Activated naive CD4-positive, alpha-beta T cell treated with anti-CD3 and anti-CD28 coated beads for 36 hours (primary cell): ENCODE results near the gene F8A3. TPM values are rescaled to one million over a fixed set of nuclear protein-coding genes. Genes with fewer than 3 reads are reported as not detected.
"Not testable (repeated sequence)": the region's sequence is repeated elsewhere in the genome, so short reads cannot be mapped to it uniquely, and the experiment has no call there.

Source experiments
- CTCF ChIA-PET: fragments of 350-600 bp; sonication (Branson Sonifier 250); formaldehyde crosslinking; loops from one replicate; lab custom pipeline; 2021; ENCODE audit warnings: antibody characterized with exemption; lab: Charles Lee
- DNase-seq: peaks from one replicate; pipeline ENCODE4 v3.0.0-alpha.2; 2020
- H3K27ac Mint-ChIP-seq: one replicate; pipeline ENCODE4 v1.8.0; 2021; ENCODE audit warnings: mild to moderate bottlenecking, mixed read lengths
- H3K27me3 Mint-ChIP-seq: one replicate; pipeline ENCODE4 v1.8.0; 2021; ENCODE audit warnings: low read depth, mixed read lengths
- H3K36me3 Mint-ChIP-seq: one replicate; pipeline ENCODE4 v1.8.0; 2021; ENCODE audit warnings: low read depth, mixed read lengths
- H3K4me1 Mint-ChIP-seq: one replicate; pipeline ENCODE4 v1.8.0; 2021; ENCODE audit warnings: low read depth, mixed read lengths
- H3K4me3 Mint-ChIP-seq: one replicate; pipeline ENCODE4 v1.8.0; 2021; ENCODE audit warnings: mild to moderate bottlenecking, moderate library complexity, mixed read lengths
- H3K9me3 Mint-ChIP-seq: one replicate; pipeline ENCODE4 v1.8.0; 2021; ENCODE audit warnings: mixed read lengths
- intact Hi-C: fragments of 100-400 bp; cut with micrococcal nuclease; formaldehyde crosslinking; loops from one replicate; pipeline ENCODE4 v1.15.1; 2023
- total RNA-seq, 2 experiments: library from RNA; stranded (reverse); gene quantifications; one replicate each; pipeline ENCODE4 v1.2.3, GENCODE V29; 2021

F8A3 gene
- total RNA-seq = under 1 TPM; 0.43 to 0.52 TPM

DNA sequence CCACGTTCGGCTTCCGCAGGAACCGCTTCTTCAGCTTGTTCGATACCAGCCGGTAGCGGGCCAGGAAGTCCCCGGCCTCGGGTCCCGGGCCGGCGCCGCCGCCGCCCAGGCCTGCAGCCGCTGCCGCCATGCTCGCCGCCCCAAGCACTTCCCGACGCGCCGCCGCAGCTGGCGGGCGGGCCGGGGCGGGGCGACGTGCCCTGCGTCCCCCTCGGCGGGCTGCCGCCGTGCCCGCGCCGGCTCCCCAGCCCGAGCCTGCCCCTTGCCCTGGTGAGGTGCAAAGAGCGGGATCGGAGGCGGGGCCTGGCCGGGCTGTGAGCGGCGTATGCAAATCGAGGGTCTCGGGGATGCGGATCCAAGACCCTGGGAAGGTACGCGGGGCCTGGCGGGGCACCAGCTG is at the start of gene F8A3:
Gene F8A3 (minus strand): TSS at position 150 of the 400 bp plus-strand sequence. CDS start 20 bp downstream, at position 130.
- DNase-seq, H3K9me3 Mint-ChIP-seq, H3K27ac Mint-ChIP-seq, H3K4me3 Mint-ChIP-seq, CTCF ChIA-PET, H3K36me3 Mint-ChIP-seq, H3K27me3 Mint-ChIP-seq, H3K4me1 Mint-ChIP-seq, intact Hi-C loops: not testable (repeated sequence)

DNA sequence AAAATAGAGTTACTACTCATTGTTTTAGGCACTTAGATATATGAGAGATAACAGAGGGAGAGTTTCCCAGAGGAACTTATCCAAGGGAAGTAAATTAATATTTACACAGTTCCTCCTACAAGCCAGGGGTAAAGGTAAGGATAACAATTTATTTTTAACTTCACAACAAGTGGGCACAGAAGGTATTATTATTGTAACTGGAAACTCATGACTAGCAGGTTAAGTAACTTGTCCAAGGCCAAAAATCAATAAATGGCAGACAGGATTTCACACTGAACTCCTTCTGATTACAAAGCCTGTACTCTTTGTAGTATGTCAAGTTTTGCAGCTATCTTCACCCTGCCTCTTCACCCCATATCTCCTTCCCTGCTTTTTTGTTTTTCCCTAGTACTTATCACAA is 46.9 kb upstream of the F8A3 start:
- Mint-ChIP-seq H3K36me3 (peaks cover 21% of the 10 kb centered on the region), H3K27me3 (no peaks in the 10 kb centered on the region), H3K4me1 (peaks cover 2% of the 10 kb centered on the region), H3K27ac (no peak overlapping the region), H3K4me3 (no peak overlapping the region), H3K9me3 (no peaks in the 10 kb centered on the region)
- intact Hi-C loops = no loop called here
- CTCF ChIA-PET = no interaction called here
- no peak for DNase-seq

DNA sequence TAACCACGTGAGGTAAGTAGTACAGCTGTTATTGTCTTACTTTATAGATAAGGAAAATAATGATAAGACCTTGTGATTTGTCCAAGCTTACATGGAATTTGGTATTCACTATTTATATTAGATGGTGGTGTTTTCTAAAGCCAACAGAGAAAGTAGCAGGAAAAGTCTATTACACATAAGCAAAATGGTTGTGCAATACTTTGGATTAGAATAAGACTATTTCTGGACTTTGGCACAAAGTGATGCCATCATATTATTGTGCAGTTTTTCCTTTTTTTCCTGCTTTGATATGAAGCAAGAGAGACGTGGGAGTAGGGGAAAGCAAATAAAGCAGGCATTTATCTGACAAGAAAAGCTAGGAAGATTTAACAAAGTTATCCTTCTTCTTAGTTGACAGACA is 36.7 kb upstream of the F8A3 start:
- H3K4me3 Mint-ChIP-seq, intact Hi-C loops, H3K9me3 Mint-ChIP-seq: not testable (repeated sequence)

GRCh38 chrX:155491421-155491820 is 33.0 kb upstream of the F8A3 start:
- intact Hi-C loops, CTCF ChIA-PET, H3K27me3 Mint-ChIP-seq, H3K27ac Mint-ChIP-seq, H3K4me3 Mint-ChIP-seq, H3K4me1 Mint-ChIP-seq, H3K9me3 Mint-ChIP-seq, DNase-seq, H3K36me3 Mint-ChIP-seq: not testable (repeated sequence)

More for the DNA sequence above, 36.7 kb upstream of the F8A3 start:
- CTCF ChIA-PET, H3K4me1 Mint-ChIP-seq, DNase-seq, H3K36me3 Mint-ChIP-seq, H3K27me3 Mint-ChIP-seq, H3K27ac Mint-ChIP-seq: not testable (repeated sequence)

GRCh38 chrX:155477136-155477535 is 18.7 kb upstream of the F8A3 start:
- DNase-seq, H3K4me3 Mint-ChIP-seq, CTCF ChIA-PET, intact Hi-C loops, H3K4me1 Mint-ChIP-seq, H3K36me3 Mint-ChIP-seq, H3K27me3 Mint-ChIP-seq, H3K27ac Mint-ChIP-seq, H3K9me3 Mint-ChIP-seq: not testable (repeated sequence)

DNA sequence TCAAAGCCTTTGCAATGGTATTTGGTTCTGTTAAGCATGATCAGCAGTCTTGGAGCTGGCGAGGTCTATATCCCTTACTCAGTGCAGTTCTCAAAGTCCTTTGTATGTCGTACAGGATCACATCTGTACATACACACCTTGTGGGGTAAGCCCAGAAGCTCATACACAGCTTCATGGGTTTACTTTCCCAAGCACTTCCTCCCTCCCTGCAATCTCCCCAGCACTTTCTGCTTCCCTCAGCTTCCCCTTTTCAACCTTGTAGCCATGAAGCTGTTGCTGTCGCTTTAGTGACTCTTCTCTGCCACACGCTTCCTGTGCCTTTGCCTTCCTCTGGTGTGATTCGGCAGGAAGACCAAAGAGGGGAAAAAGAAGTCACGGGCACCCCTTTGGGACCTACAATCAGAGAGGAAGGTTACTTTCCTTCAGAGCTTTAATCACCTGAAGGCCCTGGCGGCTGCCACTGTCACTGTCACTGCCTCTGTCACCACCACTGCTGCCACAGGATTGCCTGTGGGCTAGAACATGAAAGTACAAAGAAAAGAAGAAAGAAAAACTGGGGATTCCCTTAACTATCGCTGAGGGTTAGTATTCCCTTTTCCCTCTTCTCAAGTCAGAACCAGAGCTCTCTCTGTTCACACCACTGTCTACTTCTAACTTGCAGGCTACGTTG is 8.0 kb upstream of the F8A3 start:
- intact Hi-C loops, H3K36me3 Mint-ChIP-seq, H3K4me1 Mint-ChIP-seq, H3K27ac Mint-ChIP-seq, CTCF ChIA-PET, H3K4me3 Mint-ChIP-seq, DNase-seq, H3K27me3 Mint-ChIP-seq, H3K9me3 Mint-ChIP-seq: not testable (repeated sequence)

DNA sequence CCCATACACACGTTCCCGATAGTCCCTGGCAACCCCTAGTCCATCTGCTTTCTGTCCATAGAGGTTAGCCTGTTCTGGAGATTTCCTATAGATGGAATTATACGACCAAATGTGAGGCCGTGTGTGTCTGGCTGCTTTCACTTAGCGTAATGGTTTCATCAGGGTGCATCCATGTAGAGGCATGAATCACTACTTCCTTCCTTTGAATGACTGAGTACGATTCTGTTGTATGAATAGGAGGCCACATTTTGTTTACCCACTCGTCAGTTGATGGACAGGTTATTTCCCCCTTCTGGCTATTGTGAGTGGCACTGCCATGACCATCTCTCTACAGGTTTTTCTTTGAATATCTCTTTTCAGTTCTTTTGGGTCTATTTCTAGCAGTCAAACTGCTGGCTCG is 2.1 kb upstream of the F8A3 start:
- CTCF ChIA-PET, H3K27ac Mint-ChIP-seq, H3K27me3 Mint-ChIP-seq, H3K9me3 Mint-ChIP-seq, DNase-seq, H3K36me3 Mint-ChIP-seq, intact Hi-C loops, H3K4me3 Mint-ChIP-seq, H3K4me1 Mint-ChIP-seq: not testable (repeated sequence)

DNA sequence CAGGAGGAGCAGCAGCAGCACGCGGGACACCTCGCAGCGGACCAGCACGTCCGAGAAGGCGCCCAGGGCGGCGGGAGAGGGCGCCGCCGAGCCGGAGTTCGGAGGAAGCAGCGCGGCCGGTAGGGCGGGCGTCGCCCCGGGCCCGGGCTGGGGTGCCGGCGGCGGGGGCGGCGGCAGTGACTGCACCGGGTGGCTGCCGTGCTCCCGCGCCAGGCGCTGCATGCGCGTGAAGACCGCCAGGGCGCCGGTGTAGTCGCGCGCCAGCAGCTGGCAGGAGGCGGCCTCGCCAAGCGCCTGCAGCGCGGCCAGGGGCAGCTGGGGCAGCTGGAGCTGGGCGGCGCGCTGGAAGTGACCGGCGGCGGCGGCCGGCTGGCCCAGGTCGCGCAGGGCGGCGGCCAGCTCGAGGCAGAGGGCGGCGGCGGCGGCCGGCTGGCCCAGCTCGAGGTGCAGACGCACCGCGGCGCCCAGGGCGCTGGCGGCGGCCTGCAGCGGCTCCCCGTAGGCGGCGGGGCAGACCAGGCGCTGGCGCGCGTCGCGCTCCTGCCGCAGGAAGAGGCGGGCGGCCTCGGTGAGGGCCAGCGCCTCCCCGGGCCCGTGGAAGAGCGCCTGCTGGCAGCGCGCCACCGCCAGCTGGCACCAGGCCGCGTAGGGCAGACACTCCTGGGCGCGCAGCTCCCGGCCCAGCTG is 516 bp downstream of the F8A3 start:
- H3K9me3 Mint-ChIP-seq, H3K27me3 Mint-ChIP-seq, H3K36me3 Mint-ChIP-seq, H3K4me3 Mint-ChIP-seq, CTCF ChIA-PET, DNase-seq, intact Hi-C loops, H3K4me1 Mint-ChIP-seq, H3K27ac Mint-ChIP-seq: not testable (repeated sequence)

GRCh38 chrX:155441097-155441496 is 17.3 kb downstream of the F8A3 start:
- Mint-ChIP-seq H3K9me3 (peaks cover 7% of the 10 kb centered on the region), H3K27ac (no peak overlapping the region), H3K4me1 (no peaks in the 10 kb centered on the region), H3K36me3 (peaks cover 6% of the 10 kb centered on the region), H3K27me3 (no peaks in the 10 kb centered on the region), H3K4me3 (no peak overlapping the region)
- DNase-seq = no peak
- intact Hi-C loops = no loop called here
- CTCF ChIA-PET = no interaction called here

DNA sequence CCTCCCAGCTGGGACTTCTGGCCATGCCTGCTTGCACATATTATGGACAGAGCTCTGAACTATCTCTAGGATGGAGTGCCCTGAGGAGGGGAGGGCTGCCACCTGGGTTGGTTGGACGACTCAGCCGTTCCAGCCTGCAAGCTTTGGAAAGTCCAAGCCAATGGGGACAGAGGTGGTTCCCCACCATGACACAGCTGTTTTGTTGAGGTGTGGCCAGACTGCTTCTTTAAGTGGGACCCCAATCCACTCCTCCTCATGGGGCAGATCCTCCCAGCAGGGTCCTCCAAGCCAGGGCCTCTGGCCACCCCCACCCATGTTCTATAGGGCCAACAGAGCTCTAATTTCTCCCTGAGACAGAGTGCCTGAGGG is 22.7 kb downstream of the F8A3 start:
- no peak for DNase-seq
- Mint-ChIP-seq H3K4me1 (no peaks in the 10 kb centered on the region), H3K27ac (no peak overlapping the region), H3K27me3 (no peaks in the 10 kb centered on the region), H3K9me3 (peaks cover 2% of the 10 kb centered on the region), H3K4me3 (no peak overlapping the region), H3K36me3 (peaks cover 5% of the 10 kb centered on the region)
- CTCF ChIA-PET = no interaction called here
- intact Hi-C loops = no loop called here

DNA sequence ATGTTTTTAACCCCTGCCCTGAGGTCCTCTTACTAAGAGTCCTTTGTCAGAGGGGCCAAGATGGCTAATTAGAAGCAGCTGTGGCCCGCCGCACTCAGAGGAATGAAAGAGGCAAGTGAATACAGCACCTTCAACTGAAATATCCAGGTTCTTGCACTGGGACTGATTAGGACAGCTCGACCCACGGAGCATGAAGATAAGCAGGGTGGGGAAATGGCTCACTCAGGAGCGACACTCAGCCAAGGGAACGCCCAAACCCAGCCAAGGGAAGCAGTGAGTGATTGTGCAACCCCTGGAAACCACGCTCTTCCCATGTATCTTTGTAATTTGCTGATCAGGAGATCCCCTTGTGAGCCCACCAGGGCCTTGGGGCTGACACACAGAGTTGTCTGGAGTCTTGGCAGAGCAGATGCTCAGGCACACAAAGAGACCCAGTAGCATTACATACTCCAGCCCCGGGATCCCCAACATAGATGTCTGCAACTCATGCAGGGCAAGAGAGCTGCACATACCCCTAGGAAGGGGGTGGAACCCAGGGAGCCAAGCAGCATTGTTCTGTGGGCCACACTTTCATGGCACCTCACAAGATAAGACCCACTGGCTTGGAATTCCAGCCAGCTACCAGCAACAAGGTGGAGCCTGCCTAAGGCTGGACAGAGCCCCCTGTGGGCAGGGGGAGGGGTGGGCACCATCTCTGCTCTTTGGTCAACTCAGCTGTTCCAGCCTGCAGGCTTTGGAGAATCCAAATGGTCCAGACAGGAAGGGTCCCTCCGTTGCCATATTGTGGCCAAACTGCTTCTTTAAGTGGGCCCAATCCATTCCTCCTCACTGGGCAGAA is 23.3 kb downstream of the F8A3 start:
- H3K9me3 Mint-ChIP-seq = peaks cover 1% of the 10 kb centered on the region

GRCh38 chrX:155417769-155418168 is 40.7 kb downstream of the F8A3 start:
- Mint-ChIP-seq H3K9me3 (no peaks in the 10 kb centered on the region), H3K27ac (no peak overlapping the region), H3K27me3 (no peaks in the 10 kb centered on the region), H3K4me1 (no peaks in the 10 kb centered on the region), H3K36me3 (no peaks in the 10 kb centered on the region), H3K4me3 (no peak overlapping the region)
- intact Hi-C loops = no loop called here
- no peak for DNase-seq
- CTCF ChIA-PET = no interaction called here

More for the DNA sequence above, 23.3 kb downstream of the F8A3 start:
- H3K27ac Mint-ChIP-seq = no peak overlapping the region
- intact Hi-C loops = no loop called here
- no peaks in the 10 kb centered on the region for H3K4me1 Mint-ChIP-seq
- no peak overlapping the region for H3K4me3 Mint-ChIP-seq
- no peak for DNase-seq
- H3K36me3 Mint-ChIP-seq = peaks cover under 1% of the 10 kb centered on the region
- CTCF ChIA-PET = no interaction called here
- no peaks in the 10 kb centered on the region for H3K27me3 Mint-ChIP-seq
